ENCODE results near the gene CARD18. TPM values are rescaled to one million over a fixed set of nuclear protein-coding genes. Genes with fewer than 3 reads are reported as not detected.
"Not testable (repeated sequence)": the region's sequence is repeated elsewhere in the genome, so short reads cannot be mapped to it uniquely, and the experiment has no call there.

The CARD18 gene
- polyA plus RNA-seq, 3 donors, result not detected

- H3K27ac ChIP-seq (ENCODE audit: low read depth in 1 of 2, low read length in 2 of 2), result peak overlapping the region; percentile 66 to 86
- no peaks in the 10 kb centered on the region for H3K79me2 ChIP-seq (ENCODE audit: insufficient read depth, low read length)
- peak overlapping the region; percentile 6 for H2AFZ ChIP-seq (ENCODE audit: insufficient read depth, low read depth, low read length, poor library complexity, severe bottlenecking)
- Mint-ChIP-seq H3K36me3 (peaks cover 3 to 5% of the 10 kb centered on the region in 2 donors), H3K27me3 (ENCODE audit: low read depth in 3 of 3) (peaks cover 0 to 3% (median 0%) of the 10 kb centered on the region in 3 donors), H3K9me3 (peaks cover 0 to 5% (median 3%) of the 10 kb centered on the region in 7 donors), H3K27ac (peak overlapping the region; percentile 79 to 98 (median 96)), H3K4me1 (peaks cover 39% of the 10 kb centered on the region), H3K4me3 (peak overlapping the region; percentile 65 to 80)
- H3K9ac ChIP-seq (ENCODE audit: insufficient read depth, low read length, poor library complexity, severe bottlenecking), result peak overlapping the region; percentile 38
- 41% methylated on average over 2 of the region's 2 CpGs for WGBS (ENCODE audit: insufficient coverage)
- TF ChIP-seq CTCF (IDR thresholded peaks at IDR 0.05), result no peak
- H3K9me3 ChIP-seq (replicated peaks in 1 of 2; ENCODE audit: control insufficient read depth in 1 of 2, insufficient read depth in 1 of 2, low read length in 2 of 2), result no peaks in the 10 kb centered on the region
- no peaks in the 10 kb centered on the region for H3K27me3 ChIP-seq (ENCODE audit: control insufficient read depth in 2 of 2, insufficient read depth in 2 of 2, low read length in 2 of 2)
- H3K4me3 ChIP-seq (replicated peaks in 1 of 3; ENCODE audit: low read depth in 2 of 3, low read length in 3 of 3), result peak overlapping the region in 2 of 3 experiments; percentile 37 to 55
- peak overlapping the region; percentile 68 for H3K4me2 ChIP-seq (replicated peaks; ENCODE audit: extremely low read depth, low read length, poor library complexity, severe bottlenecking)
- H3K36me3 ChIP-seq (replicated peaks in 1 of 2; ENCODE audit: control insufficient read depth in 1 of 2, insufficient read depth in 2 of 2, low read length in 2 of 2), result no peaks in the 10 kb centered on the region
- DNase-seq, result peak; percentile 23 to 81 (median 66)
- H3K4me1 ChIP-seq (ENCODE audit: control insufficient read depth in 1 of 2, insufficient read depth in 2 of 2, low read length in 2 of 2), result peaks cover 32 to 41% of the 10 kb centered on the region in 2 donors
- intact Hi-C loops (cut with micrococcal nuclease), result loop anchor here in 1 of 2 donors (10.0 kb wide), 1 partner anchor 66 kb away; the partner anchor contains the start of gene CASP1
- H4K20me1 ChIP-seq (ENCODE audit: insufficient read depth, low read length), result no peaks in the 10 kb centered on the region
Observed at GRCh38 chr11:105100981-105101630, 38.5 kb downstream of the CARD18 start.

- Histone ChIP-seq H3K9ac (ENCODE audit: insufficient read depth, low read length, poor library complexity, severe bottlenecking) (peak overlapping the region; percentile 38), H3K9me3 (replicated peaks in 1 of 2; ENCODE audit: control insufficient read depth in 1 of 2, insufficient read depth in 1 of 2, low read length in 2 of 2) (no peaks in the 10 kb centered on the region), H4K20me1 (ENCODE audit: insufficient read depth, low read length) (no peaks in the 10 kb centered on the region), H3K27me3 (ENCODE audit: control insufficient read depth in 2 of 2, insufficient read depth in 2 of 2, low read length in 2 of 2) (no peaks in the 10 kb centered on the region), H3K36me3 (replicated peaks in 1 of 2; ENCODE audit: control insufficient read depth in 1 of 2, insufficient read depth in 2 of 2, low read length in 2 of 2) (no peaks in the 10 kb centered on the region), H3K79me2 (ENCODE audit: insufficient read depth, low read length) (no peaks in the 10 kb centered on the region), H3K4me3 (replicated peaks in 1 of 3; ENCODE audit: low read depth in 2 of 3, low read length in 3 of 3) (peak overlapping the region in 1 of 3 experiments; percentile 55), H3K4me1 (ENCODE audit: control insufficient read depth in 1 of 2, insufficient read depth in 2 of 2, low read length in 2 of 2) (peaks cover 32 to 41% of the 10 kb centered on the region in 2 donors), H2AFZ (ENCODE audit: insufficient read depth, low read depth, low read length, poor library complexity, severe bottlenecking) (no peak overlapping the region), H3K4me2 (replicated peaks; ENCODE audit: extremely low read depth, low read length, poor library complexity, severe bottlenecking) (peak overlapping the region; percentile 68), H3K27ac (ENCODE audit: low read depth in 1 of 2, low read length in 2 of 2) (peak overlapping the region; percentile 77 to 86)
- Mint-ChIP-seq H3K27me3 (ENCODE audit: low read depth in 3 of 3) (peaks cover 0 to 3% (median 0%) of the 10 kb centered on the region in 3 donors), H3K4me3 (peak overlapping the region in 1 of 2 donors; percentile 37), H3K36me3 (peaks cover 3 to 5% of the 10 kb centered on the region in 2 donors), H3K4me1 (peaks cover 39% of the 10 kb centered on the region), H3K27ac (peak overlapping the region; percentile 79 to 98 (median 96)), H3K9me3 (peaks cover 0 to 5% (median 3%) of the 10 kb centered on the region in 7 donors)
- WGBS (ENCODE audit: insufficient coverage), result 32% methylated on average over 4 of the region's 7 CpGs
- peak; percentile 78 to 92 (median 88) for DNase-seq
- intact Hi-C loops (cut with micrococcal nuclease), result loop anchor here in 1 of 2 donors (10.0 kb wide), 1 partner anchor 65 kb away; the partner anchor contains the start of gene CASP1
- TF ChIP-seq CTCF (IDR thresholded peaks at IDR 0.05), result no peak
Observed at GRCh38 chr11:105100206-105100605, 39.4 kb downstream of the CARD18 start.

- H3K27ac Mint-ChIP-seq, result peak overlapping the region; percentile 79 to 98 (median 96)
- not testable (repeated sequence) for H3K4me3 ChIP-seq (replicated peaks in 1 of 3; ENCODE audit: low read depth in 2 of 3, low read length in 3 of 3); H3K9me3 ChIP-seq (replicated peaks in 1 of 2; ENCODE audit: control insufficient read depth in 1 of 2, insufficient read depth in 1 of 2, low read length in 2 of 2); H3K27me3 ChIP-seq (ENCODE audit: control insufficient read depth in 2 of 2, insufficient read depth in 2 of 2, low read length in 2 of 2); H3K79me2 ChIP-seq (ENCODE audit: insufficient read depth, low read length); H3K27me3 Mint-ChIP-seq (ENCODE audit: low read depth in 3 of 3); H3K36me3 ChIP-seq (replicated peaks in 1 of 2; ENCODE audit: control insufficient read depth in 1 of 2, insufficient read depth in 2 of 2, low read length in 2 of 2); H3K9me3 Mint-ChIP-seq; H3K4me3 Mint-ChIP-seq; H3K9ac ChIP-seq (ENCODE audit: insufficient read depth, low read length, poor library complexity, severe bottlenecking); H3K36me3 Mint-ChIP-seq; H2AFZ ChIP-seq (ENCODE audit: insufficient read depth, low read depth, low read length, poor library complexity, severe bottlenecking); H4K20me1 ChIP-seq (ENCODE audit: insufficient read depth, low read length)
- Histone ChIP-seq H3K4me2 (replicated peaks; ENCODE audit: extremely low read depth, low read length, poor library complexity, severe bottlenecking) (peak overlapping the region; percentile 48), H3K4me1 (ENCODE audit: control insufficient read depth in 1 of 2, insufficient read depth in 2 of 2, low read length in 2 of 2) (peaks cover 32 to 41% of the 10 kb centered on the region in 2 donors), H3K27ac (ENCODE audit: low read depth in 1 of 2, low read length in 2 of 2) (peak overlapping the region; percentile 77 to 86)
- H3K4me1 Mint-ChIP-seq, result peaks cover 38% of the 10 kb centered on the region
- intact Hi-C loops (cut with micrococcal nuclease), result loop anchor here in 1 of 2 donors (5.0 kb wide), 1 partner anchor 42 kb away; no protein-coding TSS in a partner anchor
- 86% methylated on average over 1 of the region's 2 CpGs for WGBS (ENCODE audit: insufficient coverage)
- peak; percentile 15 to 73 (median 24) for DNase-seq
Observed at GRCh38 chr11:105099594-105099993, 40.0 kb downstream of the CARD18 start.
